HG02943 (cell line): ENCODE measurements around the gene CEMIP2.
"Not testable (repeated sequence)": the region's sequence is repeated elsewhere in the genome, so short reads cannot be mapped to it uniquely, and the experiment has no call there.

Experiments used
- ATAC-seq: cut with Tn5 transposase; IDR thresholded peaks from one replicate; pipeline ENCODE4 v1.9.1; 2021; ENCODE audit warnings: mild to moderate bottlenecking, low read depth, moderate library complexity; ENCODE audit not compliant: unreplicated experiment

The CEMIP2 gene

GRCh38 chr9:71719562-71719961 is 48.8 kb downstream of the CEMIP2 start:
- no peak for ATAC-seq

- ATAC-seq: no peak
These were observed 49.2 kb downstream of the CEMIP2 start for GRCh38 chr9:71719088-71719487.

GRCh38 chr9:71716138-71716909 is 52.0 kb downstream of the CEMIP2 start:
- no peak for ATAC-seq

- ATAC-seq: no peak
These were observed 57.5 kb downstream of the CEMIP2 start for GRCh38 chr9:71710856-71711255.

GRCh38 chr9:71710201-71710600 is 58.1 kb downstream of the CEMIP2 start:
- ATAC-seq: no peak

GRCh38 chr9:71709384-71709783 is 58.9 kb downstream of the CEMIP2 start:
- no peak for ATAC-seq

- ATAC-seq: no peak
These were observed 62.1 kb downstream of the CEMIP2 start for GRCh38 chr9:71706176-71706575.

GRCh38 chr9:71704796-71705195 is 63.5 kb downstream of the CEMIP2 start:
- no peak for ATAC-seq

GRCh38 chr9:71703172-71703872 is 65.0 kb downstream of the CEMIP2 start:
- no peak for ATAC-seq

GRCh38 chr9:71697882-71698281 is 70.4 kb downstream of the CEMIP2 start:
- ATAC-seq: no peak

GRCh38 chr9:71694332-71694731 is 74.0 kb downstream of the CEMIP2 start:
- no peak for ATAC-seq

- ATAC-seq: no peak
These were observed 74.7 kb downstream of the CEMIP2 start for GRCh38 chr9:71693607-71694006.

- ATAC-seq: no peak
These were observed 76.0 kb downstream of the CEMIP2 start for GRCh38 chr9:71692337-71692736.

GRCh38 chr9:71691576-71691975 is 76.7 kb downstream of the CEMIP2 start:
- ATAC-seq: not testable (repeated sequence)

- no peak for ATAC-seq
These were observed 77.5 kb downstream of the CEMIP2 start for GRCh38 chr9:71690689-71691435.

GRCh38 chr9:71690063-71690688 is 78.1 kb downstream of the CEMIP2 start:
- no peak for ATAC-seq

GRCh38 chr9:71687676-71688075 is 80.6 kb downstream of the CEMIP2 start:
- ATAC-seq: no peak

GRCh38 chr9:71685988-71686387 is 82.3 kb downstream of the CEMIP2 start:
- no peak for ATAC-seq

GRCh38 chr9:71685394-71685793 is 82.9 kb downstream of the CEMIP2 start:
- no peak for ATAC-seq

GRCh38 chr9:71684566-71684965 is 83.7 kb downstream of the CEMIP2 start:
- ATAC-seq: no peak
